Mucosa of descending colon (tissue), 3 donors: Measurements from ENCODE around the gene GNAI1. TPM values are rescaled to one million over a fixed set of nuclear protein-coding genes. Genes with fewer than 3 reads are reported as not detected.

Experiments used
- ATAC-seq: fragments of 200-7000 bp; cut with Tn5 transposase; one replicate; pipeline ENCODE4 v1.9.1; 2020; ENCODE audit warnings: mild to moderate bottlenecking, moderate library complexity
- DNase-seq, 3 donors: peaks; one replicate each; pipeline ENCODE4 v3.0.0-alpha.2; 2020
- H3K36me3 ChIP-seq: fragments of 200-600 bp; one replicate; pipeline ENCODE4 v1.8.0; 2021; ENCODE audit warnings: low read depth, mild to moderate bottlenecking
- H3K4me1 ChIP-seq: fragments of 200-600 bp; one replicate; pipeline ENCODE4 v1.8.0; 2021; ENCODE audit warnings: low read depth, mild to moderate bottlenecking
- H3K4me3 ChIP-seq: fragments of 200-600 bp; one replicate; pipeline ENCODE4 v1.8.0; 2021; ENCODE audit warnings: mild to moderate bottlenecking
- H3K9me3 ChIP-seq: fragments of 200-600 bp; one replicate; pipeline ENCODE4 v1.8.0; 2021; ENCODE audit warnings: mild to moderate bottlenecking
- intact Hi-C, 2 donors: fragments of 100-400 bp; cut with DNase I in 1 of 2; cut with micrococcal nuclease in 1 of 2; formaldehyde crosslinking; loops; one replicate each; pipeline versions ENCODE4 v1.11.0 to v1.11.1; 2022; cut with DNase I, micrococcal nuclease
- total RNA-seq, 3 donors: library from RNA; stranded (reverse); fragmentation: NEBNext Ultra II Directional in 2 of 3; extraction: Animal tissue kit (Norgen Biotek cat#: 25700) in 2 of 3; gene quantifications; one replicate each; pipeline versions ENCODE4 v1.2.1 to v1.2.4, GENCODE V29; 2021 to 2023
- TF ChIP-seq, protein P1 (sequence below): fragments of 200-600 bp; IDR thresholded peaks from one replicate; pipeline ENCODE4 v1.8.0; 2022; ENCODE audit warnings: antibody characterized with exemption, mild to moderate bottlenecking
- donor health status: DM: no; HTN: no; CAD: no; lungs with moderate emphysema.
- donor health status: DM: no; HTN: no; CAD: no.
- donor health status: DM: no; HTN: yes; CAD: no.

GNAI1 gene
- total RNA-seq, 3 donors from 2014 or later, result 18.1 to 59.3 (median 23.1) TPM

GRCh38 chr7:80244206-80244916 is 109.7 kb downstream of the GNAI1 start:
- H3K4me3 ChIP-seq, result no peak overlapping the region
- intact Hi-C loops, result no loop called here
- TF ChIP-seq, protein P1, sequence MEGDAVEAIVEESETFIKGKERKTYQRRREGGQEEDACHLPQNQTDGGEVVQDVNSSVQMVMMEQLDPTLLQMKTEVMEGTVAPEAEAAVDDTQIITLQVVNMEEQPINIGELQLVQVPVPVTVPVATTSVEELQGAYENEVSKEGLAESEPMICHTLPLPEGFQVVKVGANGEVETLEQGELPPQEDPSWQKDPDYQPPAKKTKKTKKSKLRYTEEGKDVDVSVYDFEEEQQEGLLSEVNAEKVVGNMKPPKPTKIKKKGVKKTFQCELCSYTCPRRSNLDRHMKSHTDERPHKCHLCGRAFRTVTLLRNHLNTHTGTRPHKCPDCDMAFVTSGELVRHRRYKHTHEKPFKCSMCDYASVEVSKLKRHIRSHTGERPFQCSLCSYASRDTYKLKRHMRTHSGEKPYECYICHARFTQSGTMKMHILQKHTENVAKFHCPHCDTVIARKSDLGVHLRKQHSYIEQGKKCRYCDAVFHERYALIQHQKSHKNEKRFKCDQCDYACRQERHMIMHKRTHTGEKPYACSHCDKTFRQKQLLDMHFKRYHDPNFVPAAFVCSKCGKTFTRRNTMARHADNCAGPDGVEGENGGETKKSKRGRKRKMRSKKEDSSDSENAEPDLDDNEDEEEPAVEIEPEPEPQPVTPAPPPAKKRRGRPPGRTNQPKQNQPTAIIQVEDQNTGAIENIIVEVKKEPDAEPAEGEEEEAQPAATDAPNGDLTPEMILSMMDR, result no peak
- DNase-seq, result no peak
- H3K36me3 ChIP-seq, result no peaks in the 10 kb centered on the region
- H3K4me1 ChIP-seq, result no peaks in the 10 kb centered on the region
- peak; percentile 36 for ATAC-seq
- no peaks in the 10 kb centered on the region for H3K9me3 ChIP-seq

GRCh38 chr7:80247144-80247543 is 112.5 kb downstream of the GNAI1 start:
- no peak overlapping the region for H3K4me3 ChIP-seq
- no peaks in the 10 kb centered on the region for H3K36me3 ChIP-seq
- intact Hi-C loops, result no loop called here
- TF ChIP-seq, protein P1, result no peak
- no peaks in the 10 kb centered on the region for H3K4me1 ChIP-seq
- no peak for ATAC-seq
- DNase-seq, result no peak
- H3K9me3 ChIP-seq, result no peaks in the 10 kb centered on the region

DNA sequence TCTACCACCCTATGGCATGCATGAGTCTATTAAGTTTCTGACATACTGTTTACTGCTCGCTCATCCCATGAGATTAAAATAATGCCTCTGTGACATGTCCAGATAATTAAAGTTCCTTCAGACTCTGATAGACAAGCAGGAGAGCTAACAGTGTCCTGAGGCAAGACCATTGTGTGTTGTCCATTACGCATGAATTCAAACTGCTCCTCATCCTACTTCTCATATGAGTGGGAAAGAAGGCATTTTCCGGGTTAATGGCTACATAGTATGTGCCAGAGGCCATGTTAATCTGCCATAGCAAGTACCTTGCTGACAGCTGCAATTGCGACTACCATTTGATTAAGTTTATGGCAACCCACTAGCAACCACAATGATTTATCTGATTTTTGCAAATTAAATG is 113.3 kb downstream of the GNAI1 start:
- TF ChIP-seq, protein P1, result no peak
- H3K4me3 ChIP-seq, result no peak overlapping the region
- ATAC-seq, result no peak
- intact Hi-C loops, result no loop called here
- H3K4me1 ChIP-seq, result no peaks in the 10 kb centered on the region
- no peak for DNase-seq
- H3K9me3 ChIP-seq, result no peaks in the 10 kb centered on the region
- H3K36me3 ChIP-seq, result no peaks in the 10 kb centered on the region

GRCh38 chr7:80249184-80249583 is 114.6 kb downstream of the GNAI1 start:
- Histone ChIP-seq H3K9me3 (no peaks in the 10 kb centered on the region), H3K36me3 (no peaks in the 10 kb centered on the region), H3K4me1 (no peaks in the 10 kb centered on the region), H3K4me3 (no peak overlapping the region)
- ATAC-seq (no peak), DNase-seq (no peak)
- TF ChIP-seq, protein P1, result no peak
- intact Hi-C loops, result no loop called here

DNA sequence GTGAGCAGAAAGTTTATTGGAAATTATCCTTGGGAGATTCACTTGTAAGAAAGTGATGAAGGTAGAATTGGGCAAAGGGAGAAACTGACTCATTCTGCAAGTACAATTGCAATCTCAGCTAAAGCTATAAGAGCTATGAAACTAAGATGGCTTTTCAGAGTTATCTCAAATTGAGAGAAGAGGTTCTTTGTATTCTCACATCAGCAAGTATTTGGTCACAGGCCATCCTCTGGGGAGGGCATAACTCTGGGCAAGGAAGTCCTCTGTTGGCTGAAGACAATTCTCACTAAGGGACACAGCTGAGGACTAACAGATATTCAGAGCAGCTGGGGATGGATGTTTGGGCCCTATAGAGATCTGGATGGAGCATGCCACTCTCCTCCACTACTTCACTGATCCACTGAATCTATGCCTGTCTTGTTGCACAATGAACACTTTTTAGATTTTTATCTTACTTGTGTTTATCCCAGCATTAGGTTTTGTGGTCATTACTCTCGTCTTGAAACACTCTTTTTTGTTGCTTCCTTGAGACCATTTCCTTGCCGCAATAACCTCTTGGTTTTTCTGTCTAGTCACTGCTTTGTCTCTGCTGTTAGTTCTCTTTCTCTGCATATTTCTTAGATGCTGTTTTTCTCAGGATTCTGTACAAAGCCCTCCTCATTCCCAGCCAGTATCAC is 115.1 kb downstream of the GNAI1 start:
- Histone ChIP-seq H3K4me3 (no peak overlapping the region), H3K4me1 (no peaks in the 10 kb centered on the region), H3K36me3 (no peaks in the 10 kb centered on the region), H3K9me3 (no peaks in the 10 kb centered on the region)
- intact Hi-C loops, result no loop called here
- no peak for ATAC-seq
- TF ChIP-seq, protein P1, result no peak
- DNase-seq, result no peak
